ENCODE measurements around the gene DNAJC5.

Gene DNAJC5

DNA sequence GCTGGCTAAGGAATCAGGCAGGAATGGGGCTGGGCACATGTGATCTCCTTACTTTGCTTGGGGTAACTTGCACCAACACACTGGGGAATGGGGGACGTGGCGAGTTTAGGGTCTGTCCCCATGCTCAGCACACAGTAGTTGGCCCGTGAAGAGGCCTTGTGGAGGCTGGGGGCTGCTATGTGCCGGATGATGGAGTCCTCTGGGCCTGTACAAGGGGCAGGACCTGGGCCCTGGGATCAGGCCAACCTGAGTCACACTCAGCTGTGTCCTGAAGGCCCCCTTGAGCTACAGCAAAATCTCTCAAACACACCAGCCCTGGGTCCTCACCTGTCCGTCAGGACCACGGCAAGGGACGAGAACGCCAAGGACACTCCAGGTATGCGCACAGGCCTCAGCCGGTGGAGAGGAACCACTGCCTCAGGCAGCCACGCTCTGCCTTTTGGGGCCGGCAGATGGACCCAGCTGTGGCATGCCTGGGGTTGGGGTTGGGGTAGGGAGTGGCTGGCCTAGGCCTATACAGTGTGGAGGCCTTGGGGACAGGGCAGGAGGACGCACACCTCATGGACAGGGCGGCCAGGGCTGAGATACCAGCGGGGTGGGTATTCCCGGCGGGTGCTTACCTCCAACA lies 50.2 kb downstream of the DNAJC5 start:
- no peak overlapping the region for H3K27ac ChIP-seq (ENCODE audit: low read length)
- H3K9me3 ChIP-seq (ENCODE audit: control insufficient read depth in 1 of 2, low read length in 2 of 2): no peaks in the 10 kb centered on the region
- peaks cover 11 to 31% of the 10 kb centered on the region in 2 donors for H3K4me1 ChIP-seq (ENCODE audit: control insufficient read depth in 1 of 2, insufficient read depth in 2 of 2, low read length in 2 of 2)
- H3K27me3 ChIP-seq (ENCODE audit: low read depth, low read length): no peaks in the 10 kb centered on the region
- no peak overlapping the region for H3K4me3 ChIP-seq (ENCODE audit: low read depth in 1 of 2, low read length in 2 of 2)
- H3K36me3 ChIP-seq (ENCODE audit: control insufficient read depth in 1 of 2, insufficient read depth in 2 of 2, low read length in 2 of 2): peaks cover 16 to 47% of the 10 kb centered on the region in 2 donors

DNA sequence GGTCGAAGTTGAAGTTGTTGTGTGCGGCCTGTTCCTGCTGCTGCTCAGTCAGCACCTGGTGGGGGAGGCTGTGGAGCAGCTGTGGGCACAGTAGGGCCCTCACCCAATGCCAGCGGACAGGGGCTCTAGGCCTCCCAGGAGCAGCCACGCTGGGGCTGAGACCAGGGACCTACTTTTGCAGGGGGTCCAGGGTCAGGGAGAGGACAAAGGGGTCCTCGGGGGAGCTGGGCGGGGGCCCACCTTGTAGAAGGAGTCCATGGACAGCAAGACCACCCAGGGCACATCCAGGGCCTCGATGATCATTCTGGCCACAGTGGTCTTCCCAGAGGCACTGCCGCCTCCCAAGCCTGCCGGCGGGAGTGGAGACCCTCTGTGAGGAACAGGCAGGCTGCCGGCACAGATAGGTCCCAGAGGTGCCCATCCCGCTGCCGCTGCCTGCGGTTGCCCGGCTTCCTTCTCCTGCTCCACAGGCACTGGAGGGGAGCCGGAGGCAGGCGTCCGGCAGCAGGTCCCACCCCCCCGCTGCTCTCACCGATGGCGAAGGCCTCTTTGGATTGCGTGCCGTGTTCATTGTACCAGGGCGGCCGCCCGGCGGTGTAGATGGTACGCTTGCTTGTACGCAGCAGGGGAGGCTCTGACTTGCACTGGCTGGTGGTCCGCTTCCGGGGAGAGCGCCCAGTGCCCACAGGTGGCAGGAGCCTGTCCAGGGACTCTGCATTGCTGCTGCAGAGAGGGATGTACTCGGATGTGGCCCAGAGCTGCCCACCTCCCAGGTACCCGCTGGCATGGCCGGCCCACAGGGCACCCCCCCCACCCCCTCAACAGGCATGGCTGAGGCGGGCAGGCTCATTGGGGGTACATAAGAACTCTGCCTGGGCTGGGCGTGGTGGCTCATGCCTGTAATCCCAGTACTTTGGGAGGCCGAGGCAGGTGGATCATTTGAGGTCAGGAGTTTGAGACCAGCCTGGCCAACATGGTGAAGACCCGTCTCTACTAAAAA lies 51.3 kb downstream of the DNAJC5 start:
- Histone ChIP-seq H3K4me1 (ENCODE audit: control insufficient read depth in 1 of 2, insufficient read depth in 2 of 2, low read length in 2 of 2) (peaks cover 18 to 42% of the 10 kb centered on the region in 2 donors), H3K9me3 (ENCODE audit: control insufficient read depth in 1 of 2, low read length in 2 of 2) (no peaks in the 10 kb centered on the region), H3K27me3 (ENCODE audit: low read depth, low read length) (no peaks in the 10 kb centered on the region), H3K4me3 (ENCODE audit: low read depth in 1 of 2, low read length in 2 of 2) (no peak overlapping the region), H3K27ac (ENCODE audit: low read length) (no peak overlapping the region), H3K36me3 (ENCODE audit: control insufficient read depth in 1 of 2, insufficient read depth in 2 of 2, low read length in 2 of 2) (peaks cover 16 to 37% of the 10 kb centered on the region in 2 donors)

DNA sequence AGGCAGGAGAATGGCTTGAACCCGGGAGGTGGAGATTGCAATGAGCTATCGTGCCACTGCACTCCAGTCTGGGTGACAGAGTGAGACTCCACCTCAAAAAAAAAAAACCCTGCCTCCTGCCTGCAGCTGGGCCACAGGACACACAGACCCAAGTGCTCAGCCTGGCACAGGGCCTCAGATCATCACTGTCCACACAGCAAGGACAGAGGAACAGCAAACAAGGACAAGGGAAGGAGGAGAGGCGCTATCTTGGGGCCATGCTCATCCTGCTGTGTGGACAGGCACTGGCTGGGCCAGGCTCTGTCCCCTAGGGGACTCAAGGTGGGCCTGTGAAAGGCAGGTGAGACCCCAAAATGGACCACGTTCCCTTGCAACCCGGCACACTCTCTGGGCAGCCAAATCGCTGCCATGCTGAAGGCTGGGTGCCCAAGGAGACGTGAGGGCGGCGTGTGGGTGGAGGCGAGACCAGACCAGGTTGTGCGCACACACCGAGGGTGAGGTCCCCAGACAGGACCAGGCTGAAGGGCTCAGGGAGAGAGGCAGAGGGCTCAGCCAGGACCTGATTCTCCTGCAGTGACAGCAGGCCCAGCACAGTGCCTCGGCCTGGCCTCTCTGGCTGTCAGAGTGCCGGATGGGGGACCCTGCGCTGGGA lies 52.2 kb downstream of the DNAJC5 start:
- peaks cover 18 to 51% of the 10 kb centered on the region in 2 donors for H3K4me1 ChIP-seq (ENCODE audit: control insufficient read depth in 1 of 2, insufficient read depth in 2 of 2, low read length in 2 of 2)
- no peaks in the 10 kb centered on the region for H3K27me3 ChIP-seq (ENCODE audit: low read depth, low read length)
- no peak overlapping the region for H3K27ac ChIP-seq (ENCODE audit: low read length)
- H3K4me3 ChIP-seq (ENCODE audit: low read depth in 1 of 2, low read length in 2 of 2): no peak overlapping the region
- no peaks in the 10 kb centered on the region for H3K9me3 ChIP-seq (ENCODE audit: control insufficient read depth in 1 of 2, low read length in 2 of 2)
- peaks cover 16 to 37% of the 10 kb centered on the region in 2 donors for H3K36me3 ChIP-seq (ENCODE audit: control insufficient read depth in 1 of 2, insufficient read depth in 2 of 2, low read length in 2 of 2)

DNA sequence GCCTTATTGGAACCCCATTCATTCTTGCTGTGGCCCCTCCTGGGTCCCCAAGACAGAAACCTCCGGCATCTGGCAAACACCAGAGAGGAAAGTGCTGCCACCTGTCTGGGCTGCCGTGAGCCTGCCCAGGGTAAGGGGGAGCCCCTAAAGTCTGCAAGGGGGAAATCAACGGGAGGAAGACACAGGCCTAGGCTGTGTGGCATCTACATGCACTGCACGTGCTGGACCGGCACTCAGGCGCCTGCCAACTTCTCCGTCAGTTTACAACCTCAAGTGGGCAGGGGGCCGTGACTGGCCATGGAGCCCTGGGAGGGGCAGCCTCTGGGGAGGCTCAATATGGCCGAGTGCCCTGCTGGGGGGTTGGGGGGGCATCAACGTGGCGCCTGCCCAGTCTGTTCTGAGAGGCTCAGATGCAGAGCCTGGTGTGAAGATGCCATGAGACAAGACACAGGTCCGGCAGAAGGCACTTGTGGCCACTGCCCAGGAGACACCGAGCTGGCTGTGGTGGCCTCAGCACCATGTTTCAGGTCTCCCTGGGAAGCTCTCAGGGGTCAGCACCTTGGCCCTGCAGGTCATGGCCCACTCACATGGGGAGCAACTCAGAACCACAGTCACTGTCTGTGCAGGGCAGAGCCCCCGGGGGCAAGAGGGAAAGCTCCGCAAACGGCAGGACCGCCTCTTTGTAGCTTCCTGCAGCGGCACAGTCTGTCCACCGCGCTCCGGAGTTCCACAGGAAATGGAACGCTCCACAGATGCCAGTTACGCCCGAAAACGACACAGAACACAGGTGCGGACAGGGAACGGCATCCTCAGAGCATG lies 52.9 kb downstream of the DNAJC5 start:
- no peaks in the 10 kb centered on the region for H3K9me3 ChIP-seq (ENCODE audit: control insufficient read depth in 1 of 2, low read length in 2 of 2)
- H3K4me3 ChIP-seq (ENCODE audit: low read depth in 1 of 2, low read length in 2 of 2): peak overlapping the region in 1 of 2 donors; percentile 11
- H3K36me3 ChIP-seq (ENCODE audit: control insufficient read depth in 1 of 2, insufficient read depth in 2 of 2, low read length in 2 of 2): peaks cover 16 to 34% of the 10 kb centered on the region in 2 donors
- no peaks in the 10 kb centered on the region for H3K27me3 ChIP-seq (ENCODE audit: low read depth, low read length)
- peaks cover 18 to 58% of the 10 kb centered on the region in 2 donors for H3K4me1 ChIP-seq (ENCODE audit: control insufficient read depth in 1 of 2, insufficient read depth in 2 of 2, low read length in 2 of 2)
- H3K27ac ChIP-seq (ENCODE audit: low read length): no peak overlapping the region

DNA sequence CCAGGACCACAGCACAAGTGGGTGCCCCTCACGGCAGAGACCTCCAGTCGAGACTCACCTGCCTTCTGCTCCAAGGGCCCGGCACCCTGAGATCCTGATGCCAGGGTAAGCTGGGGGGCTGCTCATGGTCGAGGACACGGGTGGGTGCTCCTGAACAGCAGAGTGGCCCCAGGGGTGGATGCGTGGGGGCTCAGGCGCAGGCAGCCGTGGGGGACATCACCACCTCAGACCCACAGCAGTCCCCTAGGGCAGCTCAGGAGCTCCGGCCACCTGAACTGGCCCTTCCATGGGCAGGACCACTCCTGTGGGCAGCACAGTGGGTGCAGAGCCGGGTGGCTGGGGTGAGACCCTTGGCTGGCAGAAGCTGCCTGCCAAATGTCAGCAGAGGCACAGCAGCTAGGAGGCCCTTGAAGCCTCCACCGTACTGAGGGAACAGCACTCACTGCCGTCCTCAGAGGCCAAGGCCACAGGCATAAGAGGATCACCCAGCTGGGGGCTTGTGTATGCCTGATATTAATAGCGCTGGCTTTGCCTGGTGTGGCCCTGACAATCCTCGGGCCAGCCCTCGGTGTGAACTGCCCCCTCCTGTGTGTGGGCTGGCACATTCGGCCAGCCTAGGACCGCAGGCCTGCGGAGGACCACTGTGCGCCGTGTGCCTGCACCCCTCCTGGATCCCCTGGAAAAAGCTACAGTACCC lies 55.9 kb downstream of the DNAJC5 start:
- Histone ChIP-seq H3K36me3 (ENCODE audit: control insufficient read depth in 1 of 2, insufficient read depth in 2 of 2, low read length in 2 of 2) (peaks cover 0 to 4% of the 10 kb centered on the region in 2 donors), H3K9me3 (ENCODE audit: control insufficient read depth in 1 of 2, low read length in 2 of 2) (no peaks in the 10 kb centered on the region), H3K27me3 (ENCODE audit: low read depth, low read length) (no peaks in the 10 kb centered on the region), H3K4me3 (ENCODE audit: low read depth in 1 of 2, low read length in 2 of 2) (peak overlapping the region in 1 of 2 donors; percentile 34), H3K27ac (ENCODE audit: low read length) (no peak overlapping the region), H3K4me1 (ENCODE audit: control insufficient read depth in 1 of 2, insufficient read depth in 2 of 2, low read length in 2 of 2) (peaks cover 27 to 83% of the 10 kb centered on the region in 2 donors)

DNA sequence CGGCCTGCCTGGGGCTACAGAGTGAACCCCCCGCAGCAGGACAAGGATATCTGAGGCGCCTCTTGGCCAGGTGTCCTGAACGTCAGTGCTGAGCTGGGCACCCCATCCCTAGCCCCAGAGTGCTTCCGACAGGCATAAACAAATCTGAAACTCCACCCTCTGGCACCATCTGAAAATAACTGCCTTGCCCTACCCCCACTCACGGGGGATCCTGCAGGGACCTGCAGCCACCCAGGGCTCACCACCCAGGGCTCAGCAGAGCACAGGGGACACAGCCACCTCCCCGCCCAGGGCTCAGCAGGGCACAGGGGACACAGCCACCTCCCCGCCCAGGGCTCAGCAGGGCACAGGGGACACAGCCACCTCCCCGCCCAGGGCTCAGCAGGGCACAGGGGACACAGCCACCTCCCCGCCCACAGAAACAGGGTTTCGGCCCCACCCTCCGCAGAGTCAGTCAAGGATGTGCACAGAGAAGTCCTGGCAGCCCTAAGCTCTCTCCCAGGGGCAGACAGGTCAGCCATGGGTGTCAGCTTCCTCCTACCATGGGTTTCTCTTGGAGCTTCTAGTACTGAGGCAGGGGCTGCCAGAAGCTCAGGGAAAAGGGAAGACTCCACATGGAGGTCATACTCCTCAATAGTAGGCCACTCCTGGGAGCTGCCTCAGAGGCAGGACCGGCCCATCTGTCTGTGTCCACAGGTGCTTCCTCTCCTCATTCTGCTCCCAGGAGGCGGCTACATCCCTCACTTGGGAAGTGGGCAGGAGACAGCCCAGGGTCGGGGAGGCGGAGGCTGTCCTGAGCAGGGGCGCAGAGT lies 56.7 kb downstream of the DNAJC5 start:
- Histone ChIP-seq H3K4me1 (ENCODE audit: control insufficient read depth in 1 of 2, insufficient read depth in 2 of 2, low read length in 2 of 2) (peaks cover 27 to 83% of the 10 kb centered on the region in 2 donors), H3K9me3 (ENCODE audit: control insufficient read depth in 1 of 2, low read length in 2 of 2) (no peaks in the 10 kb centered on the region), H3K36me3 (ENCODE audit: control insufficient read depth in 1 of 2, insufficient read depth in 2 of 2, low read length in 2 of 2) (no peaks in the 10 kb centered on the region), H3K4me3 (ENCODE audit: low read depth in 1 of 2, low read length in 2 of 2) (peak overlapping the region in 1 of 2 donors; percentile 34), H3K27me3 (ENCODE audit: low read depth, low read length) (no peaks in the 10 kb centered on the region), H3K27ac (ENCODE audit: low read length) (no peak overlapping the region)

DNA sequence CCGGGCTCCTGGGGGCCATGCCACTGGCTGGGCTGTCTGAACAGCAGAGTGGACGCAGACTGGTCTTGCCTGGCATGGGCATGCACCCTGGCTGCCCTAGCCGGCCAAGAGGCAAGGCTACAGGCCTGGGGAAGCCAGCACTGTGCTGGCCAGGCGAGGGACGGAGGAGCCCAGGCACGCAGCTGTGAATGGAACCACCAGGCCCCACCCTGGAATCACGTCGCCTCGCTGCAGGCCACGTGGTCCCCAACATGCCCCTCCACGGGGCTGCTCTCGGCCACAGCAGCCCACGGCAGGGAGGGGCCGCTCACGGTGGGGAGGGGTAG lies 57.2 kb downstream of the DNAJC5 start:
- H3K36me3 ChIP-seq (ENCODE audit: control insufficient read depth in 1 of 2, insufficient read depth in 2 of 2, low read length in 2 of 2): no peaks in the 10 kb centered on the region

DNA sequence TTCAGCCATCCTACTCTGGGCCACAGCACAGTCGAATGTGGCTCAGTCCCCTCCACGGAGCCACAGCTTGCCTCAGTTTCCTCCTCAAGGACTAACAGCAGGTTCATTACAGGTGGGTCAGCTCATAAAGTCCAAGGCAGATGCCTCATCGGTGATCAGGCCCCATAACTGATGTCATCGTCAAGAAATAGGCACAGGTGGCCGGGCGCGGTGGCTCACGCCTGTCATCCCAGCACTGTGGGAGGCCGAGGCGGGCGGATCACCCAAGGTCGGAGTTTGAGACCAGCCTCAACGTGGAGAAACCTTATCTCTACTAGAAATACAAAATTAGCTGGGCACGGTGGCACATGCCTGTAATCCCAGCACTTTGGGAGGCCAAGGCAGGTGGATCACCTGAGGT lies 57.8 kb downstream of the DNAJC5 start:
- Histone ChIP-seq H3K27me3 (ENCODE audit: low read depth, low read length) (no peaks in the 10 kb centered on the region), H3K4me1 (ENCODE audit: control insufficient read depth in 1 of 2, insufficient read depth in 2 of 2, low read length in 2 of 2) (peaks cover 27 to 86% of the 10 kb centered on the region in 2 donors), H3K27ac (ENCODE audit: low read length) (no peak overlapping the region), H3K36me3 (ENCODE audit: control insufficient read depth in 1 of 2, insufficient read depth in 2 of 2, low read length in 2 of 2) (no peaks in the 10 kb centered on the region), H3K9me3 (ENCODE audit: control insufficient read depth in 1 of 2, low read length in 2 of 2) (no peaks in the 10 kb centered on the region), H3K4me3 (ENCODE audit: low read depth in 1 of 2, low read length in 2 of 2) (no peak overlapping the region)

More for the DNA sequence above, 57.2 kb downstream of the DNAJC5 start:
- Histone ChIP-seq H3K9me3 (ENCODE audit: control insufficient read depth in 1 of 2, low read length in 2 of 2) (no peaks in the 10 kb centered on the region), H3K4me1 (ENCODE audit: control insufficient read depth in 1 of 2, insufficient read depth in 2 of 2, low read length in 2 of 2) (peaks cover 27 to 86% of the 10 kb centered on the region in 2 donors), H3K4me3 (ENCODE audit: low read depth in 1 of 2, low read length in 2 of 2) (no peak overlapping the region), H3K27ac (ENCODE audit: low read length) (no peak overlapping the region), H3K27me3 (ENCODE audit: low read depth, low read length) (no peaks in the 10 kb centered on the region)

DNA sequence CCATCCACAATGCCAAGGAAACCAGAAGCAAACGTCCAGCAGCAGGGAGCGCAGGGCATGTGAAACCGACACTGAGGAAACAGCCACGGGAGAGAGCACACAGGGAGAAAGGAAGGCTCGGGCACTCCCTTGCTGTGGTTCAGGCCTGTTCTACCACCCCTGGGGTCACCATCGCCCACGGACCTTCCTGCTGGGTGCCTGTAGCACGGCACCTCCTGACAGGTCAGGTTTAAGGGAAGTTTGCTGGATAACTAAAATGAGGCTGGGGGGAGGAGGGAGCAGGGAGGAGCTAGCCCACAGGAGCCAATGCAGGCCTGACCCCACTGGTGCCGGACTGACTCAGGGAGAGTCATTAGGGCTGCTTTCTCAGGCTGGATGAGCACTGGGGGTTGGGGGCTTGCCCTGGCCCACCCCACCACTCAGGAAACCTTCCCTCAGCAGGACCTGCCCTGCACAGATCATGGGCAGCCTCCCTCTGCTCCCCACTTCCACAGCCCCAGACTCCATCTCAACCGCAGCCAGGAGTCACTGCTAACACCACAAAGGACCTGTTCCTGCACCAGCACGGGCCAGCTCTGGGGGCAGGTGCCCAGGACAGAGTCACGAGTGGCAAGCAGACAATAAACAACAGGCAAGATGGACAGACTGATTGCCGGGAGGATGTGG lies 59.0 kb downstream of the DNAJC5 start:
- Histone ChIP-seq H3K4me3 (ENCODE audit: low read depth in 1 of 2, low read length in 2 of 2) (peak overlapping the region; percentile 7 to 96), H3K36me3 (ENCODE audit: control insufficient read depth in 1 of 2, insufficient read depth in 2 of 2, low read length in 2 of 2) (peaks cover 0 to 1% of the 10 kb centered on the region in 2 donors), H3K4me1 (ENCODE audit: control insufficient read depth in 1 of 2, insufficient read depth in 2 of 2, low read length in 2 of 2) (peaks cover 24 to 78% of the 10 kb centered on the region in 2 donors), H3K9me3 (ENCODE audit: control insufficient read depth in 1 of 2, low read length in 2 of 2) (no peaks in the 10 kb centered on the region), H3K27me3 (ENCODE audit: low read depth, low read length) (no peaks in the 10 kb centered on the region), H3K27ac (ENCODE audit: low read length) (no peak overlapping the region)
